Skeletal muscle tissue (tissue), 4 donors: Measurements from ENCODE around the gene FNDC1. TPM values are rescaled to one million over a fixed set of nuclear protein-coding genes. Genes with fewer than 3 reads are reported as not detected.
"Not testable (repeated sequence)": the region's sequence is repeated elsewhere in the genome, so short reads cannot be mapped to it uniquely, and the experiment has no call there.

Source experiments
- H3K27ac ChIP-seq: one replicate; pipeline ENCODE4 v1.7.0; 2013; ENCODE audit warnings: mild to moderate bottlenecking, low read depth, low read length, inconsistent platforms
- H3K27me3 ChIP-seq, 3 donors: one replicate each; pipeline ENCODE4 v1.7.0; 2013; ENCODE audit warnings: low read length in 3 of 3; ENCODE audit not compliant: control insufficient read depth in 3 of 3, insufficient read depth in 3 of 3
- H3K36me3 ChIP-seq, 3 donors: one replicate each; pipeline ENCODE4 v1.7.0; 2013; ENCODE audit warnings: low read length in 3 of 3; ENCODE audit not compliant: control insufficient read depth in 3 of 3, insufficient read depth in 3 of 3
- H3K4me1 ChIP-seq, 3 donors: one replicate each; pipeline ENCODE4 v1.7.0; 2013; ENCODE audit warnings: low read length in 3 of 3, mild to moderate bottlenecking in 3 of 3; ENCODE audit not compliant: control insufficient read depth in 3 of 3, insufficient read depth in 3 of 3
- H3K4me3 ChIP-seq, 3 donors: one replicate each; pipeline ENCODE4 v1.7.0; 2013; ENCODE audit warnings: low read length in 3 of 3
- H3K9ac ChIP-seq, 3 donors: one replicate each; pipeline ENCODE4 v1.7.0; 2013; ENCODE audit warnings: low read length in 3 of 3, mild to moderate bottlenecking in 3 of 3, moderate library complexity in 2 of 3, low read depth in 1 of 3
- H3K9me3 ChIP-seq, 3 donors: one replicate each; pipeline ENCODE4 v1.7.0; 2013; ENCODE audit warnings: low read length in 3 of 3; ENCODE audit not compliant: control insufficient read depth in 3 of 3
- total RNA-seq: library from RNA; depleted of rRNA; stranded (reverse); fragments of >200 nt; gene quantifications from one replicate; pipeline ENCODE4 v1.2.3, GENCODE V29; 2014
- donor health status: Osteomylitis.

FNDC1 gene
- total RNA-seq, 1 donor from 2014 or later, result 71.0 TPM

DNA sequence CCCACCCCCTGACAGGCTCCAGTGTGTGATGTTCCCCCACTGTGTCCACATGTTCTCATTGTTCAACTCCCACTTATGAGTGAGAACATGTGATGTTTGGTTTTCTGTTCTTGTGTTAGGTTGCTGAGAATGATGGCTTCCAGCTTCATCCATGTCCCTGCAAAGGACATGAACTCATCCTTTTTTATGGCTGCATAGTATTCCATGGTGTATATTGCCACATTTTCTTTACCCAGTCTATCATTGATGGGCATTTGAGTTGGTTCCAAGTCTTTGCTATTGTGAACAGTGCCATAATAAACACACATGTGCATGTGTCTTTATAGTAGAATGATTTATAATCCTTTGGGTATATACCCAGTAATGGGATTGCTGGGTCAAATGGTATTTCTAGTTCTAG lies 115.5 kb downstream of the FNDC1 start:
- H3K36me3 ChIP-seq, H3K27ac ChIP-seq, H3K4me3 ChIP-seq, H3K27me3 ChIP-seq, H3K9me3 ChIP-seq, H3K4me1 ChIP-seq, H3K9ac ChIP-seq: not testable (repeated sequence)

DNA sequence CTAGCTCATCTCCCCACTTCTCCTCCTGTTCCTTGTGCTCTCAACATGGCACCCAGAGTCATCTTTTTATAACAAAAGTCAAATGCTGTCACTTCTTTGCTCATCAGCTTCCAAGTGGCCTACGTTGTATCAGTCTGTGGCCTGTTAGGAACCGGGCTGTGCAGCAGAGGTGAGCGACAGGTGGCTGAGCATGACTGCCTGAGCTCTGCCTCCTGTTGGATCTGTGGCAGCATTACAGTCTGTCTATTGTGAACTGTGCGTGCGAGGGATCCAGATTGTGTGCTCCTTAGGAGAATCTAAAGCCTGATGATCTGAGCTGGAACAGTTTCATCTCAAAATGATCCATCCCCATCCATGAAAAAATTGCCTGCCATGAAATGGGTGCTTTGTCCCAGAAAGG lies 129.6 kb downstream of the FNDC1 start:
- Histone ChIP-seq H3K27ac (no peak overlapping the region), H3K4me1 (no peaks in the 10 kb centered on the region), H3K4me3 (no peak overlapping the region), H3K9ac (no peak overlapping the region), H3K27me3 (peaks cover 0 to 5% (median 0%) of the 10 kb centered on the region in 3 donors), H3K9me3 (no peaks in the 10 kb centered on the region), H3K36me3 (no peaks in the 10 kb centered on the region)

DNA sequence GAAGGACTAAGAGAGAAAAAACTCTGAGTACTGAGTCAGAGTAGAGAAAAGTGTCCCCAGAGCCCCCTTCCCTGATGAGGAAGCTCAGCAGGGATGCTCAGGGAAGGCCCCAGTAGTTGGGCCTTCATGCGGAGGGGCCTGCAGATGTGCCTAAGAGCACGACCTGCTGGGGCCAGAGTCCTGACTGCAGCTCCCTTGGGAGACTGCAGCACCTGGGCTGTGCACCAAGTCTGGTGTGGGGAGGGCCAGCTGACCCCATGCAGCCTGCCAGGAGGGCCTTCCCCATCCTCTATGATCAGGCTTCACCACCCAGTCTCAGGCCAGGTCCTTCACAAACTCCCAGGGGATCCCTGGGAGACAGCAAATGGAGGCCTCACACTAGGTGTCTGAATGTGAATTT lies 130.4 kb downstream of the FNDC1 start:
- H3K9me3 ChIP-seq, result no peaks in the 10 kb centered on the region
- H3K27me3 ChIP-seq, result peaks cover 0 to 5% (median 0%) of the 10 kb centered on the region in 3 donors
- H3K9ac ChIP-seq, result no peak overlapping the region
- no peak overlapping the region for H3K4me3 ChIP-seq
- no peak overlapping the region for H3K27ac ChIP-seq
- no peaks in the 10 kb centered on the region for H3K36me3 ChIP-seq
- no peaks in the 10 kb centered on the region for H3K4me1 ChIP-seq

DNA sequence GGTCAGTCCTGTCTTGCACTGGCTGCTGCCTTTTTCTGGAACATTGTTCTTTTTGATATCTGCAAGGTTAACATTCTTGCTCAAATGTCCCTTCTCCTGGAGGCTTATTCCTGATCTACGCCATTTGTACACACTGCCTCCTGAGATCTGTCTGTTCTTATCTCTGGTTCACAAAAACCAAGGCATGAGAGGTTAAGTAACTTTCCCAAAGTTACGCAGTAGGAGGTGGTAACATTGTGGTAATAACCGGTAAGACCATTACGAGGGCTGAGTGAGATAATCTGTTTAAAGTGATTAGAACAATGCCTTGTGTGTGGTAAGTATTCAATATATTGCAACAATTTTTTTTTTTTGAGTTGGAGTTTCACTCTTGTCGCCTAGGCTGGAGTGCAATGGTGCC lies 132.1 kb downstream of the FNDC1 start:
- Histone ChIP-seq H3K9ac (no peak overlapping the region), H3K36me3 (no peaks in the 10 kb centered on the region), H3K4me1 (no peaks in the 10 kb centered on the region), H3K4me3 (no peak overlapping the region), H3K9me3 (no peaks in the 10 kb centered on the region), H3K27me3 (peaks cover 0 to 5% (median 0%) of the 10 kb centered on the region in 3 donors), H3K27ac (no peak overlapping the region)

DNA sequence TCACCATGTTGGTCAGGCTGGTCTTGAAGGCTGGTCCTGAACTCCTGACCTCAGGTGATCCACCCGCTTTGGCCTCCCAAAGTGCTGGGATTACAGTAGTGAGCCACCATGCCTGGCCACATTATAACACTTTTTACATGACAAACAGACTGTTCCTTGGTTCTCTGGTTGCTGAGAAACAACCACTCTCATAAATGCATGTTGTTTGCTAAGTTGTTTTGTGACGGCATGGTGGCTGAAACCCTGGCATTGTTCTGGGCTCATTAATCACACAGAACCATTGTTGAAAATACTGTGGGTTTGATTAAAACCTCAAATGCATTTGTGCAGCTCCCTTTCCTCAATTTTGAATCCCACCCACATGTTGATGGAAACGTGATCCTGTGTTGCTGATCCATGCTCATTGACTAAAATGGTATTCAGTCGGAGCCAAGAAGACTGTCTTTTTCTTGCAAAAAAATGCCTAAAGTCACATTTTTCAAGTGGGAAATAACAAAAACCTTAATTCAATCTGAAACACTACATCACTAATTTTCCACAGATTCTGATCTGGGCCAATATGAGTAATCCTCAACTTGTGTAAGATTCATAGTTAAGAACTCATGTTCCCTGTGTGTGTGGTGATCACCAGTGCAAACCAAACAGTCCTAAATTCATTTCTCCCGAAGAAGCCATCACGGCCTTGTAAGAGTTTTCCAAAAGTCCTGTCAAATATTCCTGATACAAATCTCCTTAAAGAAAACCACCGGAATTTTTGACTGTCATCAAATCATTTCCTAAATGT lies 132.8 kb downstream of the FNDC1 start:
- Histone ChIP-seq H3K9me3 (no peaks in the 10 kb centered on the region), H3K4me3 (no peak overlapping the region), H3K9ac (no peak overlapping the region), H3K27me3 (peaks cover 0 to 5% (median 0%) of the 10 kb centered on the region in 3 donors), H3K4me1 (no peaks in the 10 kb centered on the region), H3K27ac (no peak overlapping the region), H3K36me3 (no peaks in the 10 kb centered on the region)

DNA sequence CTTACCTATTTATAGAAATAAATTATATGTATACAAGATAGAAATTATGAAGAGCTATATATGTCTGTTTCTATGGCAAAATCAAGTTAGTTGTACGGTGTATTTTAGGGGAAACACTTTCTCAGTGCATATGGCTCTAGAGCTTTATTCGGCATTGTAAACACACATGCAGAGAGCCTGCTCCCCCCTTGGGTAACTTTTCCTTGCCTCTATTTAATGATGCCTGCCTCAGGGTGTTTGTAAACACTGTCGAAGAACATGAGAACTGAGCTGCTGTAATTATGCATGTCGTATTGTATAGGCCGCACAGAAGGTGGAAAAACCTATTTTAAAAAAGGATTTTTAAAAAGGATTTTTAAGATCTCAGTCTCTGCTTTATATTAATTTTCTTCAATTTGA lies 133.4 kb downstream of the FNDC1 start:
- Histone ChIP-seq H3K4me3 (no peak overlapping the region), H3K27ac (no peak overlapping the region), H3K27me3 (peaks cover 0 to 5% (median 0%) of the 10 kb centered on the region in 3 donors), H3K4me1 (no peaks in the 10 kb centered on the region), H3K9ac (no peak overlapping the region), H3K9me3 (no peaks in the 10 kb centered on the region), H3K36me3 (no peaks in the 10 kb centered on the region)

DNA sequence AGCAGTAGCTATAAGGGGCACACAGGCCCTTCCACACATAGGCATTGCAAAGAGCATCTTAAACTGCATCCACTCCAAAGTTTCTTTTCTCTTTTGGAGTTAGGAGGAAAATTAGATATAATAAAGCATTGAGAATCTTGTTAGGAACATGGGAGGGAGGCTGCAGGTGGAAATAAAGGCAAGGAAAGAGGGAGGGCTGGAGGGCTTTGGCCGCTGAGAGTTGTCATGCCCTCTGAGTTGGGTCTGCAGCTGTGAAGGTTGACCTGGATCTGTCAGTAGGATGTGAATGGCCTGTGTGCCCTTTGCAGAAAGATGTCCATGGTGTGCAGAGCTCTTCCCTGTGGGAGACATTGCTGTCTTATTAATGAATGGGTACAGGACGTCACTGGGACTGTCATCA lies 134.0 kb downstream of the FNDC1 start:
- Histone ChIP-seq H3K9me3 (no peaks in the 10 kb centered on the region), H3K9ac (no peak overlapping the region), H3K27me3 (peaks cover 0 to 5% (median 0%) of the 10 kb centered on the region in 3 donors), H3K36me3 (no peaks in the 10 kb centered on the region), H3K27ac (no peak overlapping the region), H3K4me1 (no peaks in the 10 kb centered on the region), H3K4me3 (no peak overlapping the region)

DNA sequence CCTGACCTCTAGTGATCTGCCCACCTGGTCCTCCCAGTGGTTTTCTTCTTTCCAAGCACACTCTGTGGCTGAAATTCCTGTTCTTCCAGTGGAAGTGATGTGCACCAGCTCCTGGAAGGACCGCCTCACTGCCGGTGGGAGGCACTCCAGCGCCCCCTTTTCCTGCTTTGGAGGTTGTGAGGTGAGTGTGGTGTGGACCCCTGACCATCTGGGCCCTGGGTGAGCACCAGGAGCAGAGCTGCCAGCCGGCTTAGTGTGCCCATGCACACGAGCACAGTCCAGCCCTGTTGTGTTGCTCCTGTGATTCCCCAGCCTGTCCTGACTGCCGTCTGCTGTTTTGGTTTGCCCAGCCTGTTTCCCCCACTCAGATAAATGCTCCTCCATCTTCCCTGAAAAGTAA lies 134.6 kb downstream of the FNDC1 start:
- Histone ChIP-seq H3K4me1 (no peaks in the 10 kb centered on the region), H3K27me3 (peaks cover 0 to 3% (median 0%) of the 10 kb centered on the region in 3 donors), H3K36me3 (no peaks in the 10 kb centered on the region), H3K4me3 (no peak overlapping the region), H3K27ac (no peak overlapping the region), H3K9me3 (no peaks in the 10 kb centered on the region), H3K9ac (no peak overlapping the region)

DNA sequence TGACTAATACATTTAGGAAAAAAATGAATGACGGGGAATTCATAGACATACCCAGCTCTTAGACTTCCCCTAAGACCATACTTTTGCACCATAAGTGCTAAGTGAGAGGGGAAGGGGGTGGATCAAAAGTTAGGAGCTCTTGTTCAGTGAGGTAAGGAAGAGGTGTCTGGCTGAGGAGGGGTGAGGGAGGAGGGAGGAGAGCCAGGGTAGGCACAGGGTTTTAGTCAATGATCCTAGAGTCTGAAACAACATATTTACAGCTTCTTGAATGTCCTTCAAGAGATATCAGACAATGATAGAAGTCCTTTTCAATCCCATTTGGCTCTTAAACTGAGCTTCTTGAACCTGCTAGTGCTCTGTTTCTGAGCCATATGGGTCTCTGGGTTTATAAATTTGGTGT lies 135.4 kb downstream of the FNDC1 start:
- no peak overlapping the region for H3K4me3 ChIP-seq
- H3K27me3 ChIP-seq, result peaks cover 0 to 3% (median 0%) of the 10 kb centered on the region in 3 donors
- H3K27ac ChIP-seq, result no peak overlapping the region
- no peaks in the 10 kb centered on the region for H3K4me1 ChIP-seq
- no peaks in the 10 kb centered on the region for H3K36me3 ChIP-seq
- no peaks in the 10 kb centered on the region for H3K9me3 ChIP-seq
- H3K9ac ChIP-seq, result no peak overlapping the region

DNA sequence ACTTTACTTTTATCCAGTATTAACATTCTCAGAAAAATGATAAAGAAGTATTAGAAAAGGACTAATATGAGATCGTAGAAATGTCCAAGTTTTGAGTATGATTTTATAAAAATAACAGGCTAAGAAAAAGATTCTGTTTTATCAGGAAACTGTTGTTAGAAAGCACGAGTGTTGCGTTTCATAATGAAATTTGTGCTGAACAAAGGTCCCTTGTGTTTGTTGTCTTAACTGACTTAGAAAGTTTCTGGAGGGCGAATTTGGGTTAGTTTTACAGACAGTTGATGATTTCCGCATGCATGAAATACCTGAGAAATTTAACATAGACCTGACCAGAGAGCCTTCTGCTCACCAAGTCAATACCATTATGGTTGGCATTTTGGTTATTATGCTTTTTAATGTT lies 136.0 kb downstream of the FNDC1 start:
- Histone ChIP-seq H3K4me3 (no peak overlapping the region), H3K27me3 (peaks cover 0 to 3% (median 0%) of the 10 kb centered on the region in 3 donors), H3K4me1 (no peaks in the 10 kb centered on the region), H3K36me3 (no peaks in the 10 kb centered on the region), H3K9me3 (no peaks in the 10 kb centered on the region), H3K27ac (no peak overlapping the region), H3K9ac (no peak overlapping the region)
